ENCODE measurements around the gene AGBL4. TPM values are rescaled to one million over a fixed set of nuclear protein-coding genes. Genes with fewer than 3 reads are reported as not detected.

AGBL4 gene
- polyA plus RNA-seq, 3 donors, result 0.05 TPM; not detected in 2

- Mint-ChIP-seq H3K9me3 (peaks cover 0 to 4% (median 0%) of the 10 kb centered on the region in 7 donors), H3K27ac (no peak overlapping the region), H3K4me1 (peaks cover 7% of the 10 kb centered on the region), H3K4me3 (no peak overlapping the region), H3K36me3 (no peaks in the 10 kb centered on the region), H3K27me3 (ENCODE audit: low read depth in 3 of 3) (peaks cover 1 to 7% (median 2%) of the 10 kb centered on the region in 3 donors)
- no peak for DNase-seq
- intact Hi-C loops (cut with micrococcal nuclease), result no loop called here
- Histone ChIP-seq H2AFZ (ENCODE audit: insufficient read depth, low read depth, low read length, poor library complexity, severe bottlenecking) (no peak overlapping the region), H3K27ac (ENCODE audit: low read depth in 1 of 2, low read length in 2 of 2) (no peak overlapping the region), H3K4me1 (ENCODE audit: control insufficient read depth in 1 of 2, insufficient read depth in 2 of 2, low read length in 2 of 2) (no peaks in the 10 kb centered on the region), H3K27me3 (ENCODE audit: control insufficient read depth in 2 of 2, insufficient read depth in 2 of 2, low read length in 2 of 2) (no peaks in the 10 kb centered on the region), H3K4me3 (replicated peaks in 1 of 3; ENCODE audit: low read depth in 2 of 3, low read length in 3 of 3) (no peak overlapping the region), H4K20me1 (ENCODE audit: insufficient read depth, low read length) (no peaks in the 10 kb centered on the region), H3K4me2 (replicated peaks; ENCODE audit: extremely low read depth, low read length, poor library complexity, severe bottlenecking) (no peak overlapping the region), H3K9me3 (replicated peaks in 1 of 2; ENCODE audit: control insufficient read depth in 1 of 2, insufficient read depth in 1 of 2, low read length in 2 of 2) (no peaks in the 10 kb centered on the region), H3K36me3 (replicated peaks in 1 of 2; ENCODE audit: control insufficient read depth in 1 of 2, insufficient read depth in 2 of 2, low read length in 2 of 2) (no peaks in the 10 kb centered on the region), H3K9ac (ENCODE audit: insufficient read depth, low read length, poor library complexity, severe bottlenecking) (no peak overlapping the region), H3K79me2 (ENCODE audit: insufficient read depth, low read length) (no peaks in the 10 kb centered on the region)
- WGBS (ENCODE audit: insufficient coverage), result 100% methylated on average over 2 of the region's 6 CpGs
- TF ChIP-seq CTCF (IDR thresholded peaks at IDR 0.05), result no peak
These were observed 1371.4 kb downstream of the AGBL4 start for GRCh38 chr1:48652334-48652733.

GRCh38 chr1:48649880-48650279, 1373.9 kb downstream of the AGBL4 start:
- Histone ChIP-seq H3K27ac (ENCODE audit: low read depth in 1 of 2, low read length in 2 of 2) (no peak overlapping the region), H3K4me2 (replicated peaks; ENCODE audit: extremely low read depth, low read length, poor library complexity, severe bottlenecking) (no peak overlapping the region), H4K20me1 (ENCODE audit: insufficient read depth, low read length) (no peaks in the 10 kb centered on the region), H3K36me3 (replicated peaks in 1 of 2; ENCODE audit: control insufficient read depth in 1 of 2, insufficient read depth in 2 of 2, low read length in 2 of 2) (no peaks in the 10 kb centered on the region), H3K27me3 (ENCODE audit: control insufficient read depth in 2 of 2, insufficient read depth in 2 of 2, low read length in 2 of 2) (no peaks in the 10 kb centered on the region), H3K9ac (ENCODE audit: insufficient read depth, low read length, poor library complexity, severe bottlenecking) (no peak overlapping the region), H2AFZ (ENCODE audit: insufficient read depth, low read depth, low read length, poor library complexity, severe bottlenecking) (no peak overlapping the region), H3K4me3 (replicated peaks in 1 of 3; ENCODE audit: low read depth in 2 of 3, low read length in 3 of 3) (no peak overlapping the region), H3K9me3 (replicated peaks in 1 of 2; ENCODE audit: control insufficient read depth in 1 of 2, insufficient read depth in 1 of 2, low read length in 2 of 2) (no peaks in the 10 kb centered on the region), H3K79me2 (ENCODE audit: insufficient read depth, low read length) (no peaks in the 10 kb centered on the region), H3K4me1 (ENCODE audit: control insufficient read depth in 1 of 2, insufficient read depth in 2 of 2, low read length in 2 of 2) (no peaks in the 10 kb centered on the region)
- intact Hi-C loops (cut with micrococcal nuclease), result no loop called here
- H3K9me3 Mint-ChIP-seq, result peaks cover 0 to 4% (median 0%) of the 10 kb centered on the region in 7 donors
- 92% methylated on average over 2 of the region's 3 CpGs for WGBS (ENCODE audit: insufficient coverage)
- no peak overlapping the region for H3K27ac Mint-ChIP-seq
- peaks cover 1 to 7% (median 2%) of the 10 kb centered on the region in 3 donors for H3K27me3 Mint-ChIP-seq (ENCODE audit: low read depth in 3 of 3)
- no peak for TF ChIP-seq CTCF (IDR thresholded peaks at IDR 0.05)
- no peak for DNase-seq
- H3K36me3 Mint-ChIP-seq, result no peaks in the 10 kb centered on the region
- H3K4me1 Mint-ChIP-seq, result peaks cover 4% of the 10 kb centered on the region
- peak overlapping the region in 1 of 2 donors; percentile 28 for H3K4me3 Mint-ChIP-seq
